HepG2 (cell line): Measurements from ENCODE around the gene AKT3. TPM values are rescaled to one million over a fixed set of nuclear protein-coding genes. Genes with fewer than 3 reads are reported as not detected.

Experiments
- ATAC-seq: fragments of 200-7000 bp; cut with Tn5 transposase; 3 replicates; pipeline ENCODE4 v1.9.1; 2020; ENCODE audit warnings: mild to moderate bottlenecking, moderate library complexity
- BruUV-seq: library from RNA; stranded (reverse); fragments of 400-500 nt; replicated peaks from 2 replicates; lab custom pipeline; 2021; lab: Mats Ljungman, UMichigan
- CTCF ChIA-PET: fragments of 300-600 bp; formaldehyde crosslinking; extraction: SDS; loops from one replicate; lab custom pipeline; 2021; ENCODE audit warnings: low total read pairs, inconsistent platforms, low intra/inter-chr PET ratio; lab: Yijun Ruan, JAX
- POLR2A ChIA-PET: fragments of 350-600 bp; sonication (Branson Sonifier 250); formaldehyde crosslinking; loops from one replicate; lab custom pipeline; 2020; ENCODE audit warnings: antibody characterized with exemption, inconsistent platforms; lab: Yijun Ruan, JAX
- DNase-seq: peaks from one replicate; pipeline ENCODE4 v3.0.0-alpha.2; 2015; ENCODE audit warnings: low spot score
- FAIRE-seq: peaks from 3 replicates; lab custom pipeline; 2011; peaks lifted over from hg19 to GRCh38; lab: Jason Lieb, UNC
- H2AFZ ChIP-seq: one replicate; pipeline ENCODE4 v1.6.1; 2011; ENCODE audit warnings: low read length, inconsistent platforms
- H3K27ac ChIP-seq: fragments of 300-600 bp; 3 replicates; pipeline ENCODE4 v1.8.0; 2011; ENCODE audit warnings: mixed run types, mild to moderate bottlenecking, mixed read lengths, low read length, inconsistent platforms; ENCODE audit not compliant: insufficient read depth; ENCODE audit errors: extremely low read length
- H3K27me3 ChIP-seq, 2 experiments: fragments of 200-600 bp in 1 of 2; 2 replicates in 1 of 2; 3 replicates in 1 of 2; pipeline versions ENCODE4 v1.6.0 to v1.8.0; 2011; ENCODE audit warnings: low read length in 2 of 2, mild to moderate bottlenecking in 2 of 2, moderate library complexity in 2 of 2, inconsistent platforms in 1 of 2; ENCODE audit not compliant: insufficient read depth in 2 of 2, control insufficient read depth in 1 of 2
- H3K36me3 ChIP-seq, 2 experiments: fragments of 200-600 bp in 1 of 2; replicated peaks in 1 of 2; 2 replicates in 1 of 2; 3 replicates in 1 of 2; pipeline versions ENCODE4 v1.5.1 to v1.8.0; 2011; ENCODE audit warnings: low read length in 2 of 2, inconsistent platforms in 1 of 2; ENCODE audit not compliant: insufficient read depth in 2 of 2, control insufficient read depth in 1 of 2
- H3K4me1 ChIP-seq: 2 replicates; pipeline ENCODE4 v1.5.1; 2012; ENCODE audit warnings: low read length, inconsistent platforms; ENCODE audit not compliant: insufficient read depth
- H3K4me2 ChIP-seq: 2 replicates; pipeline ENCODE4 v1.6.0; 2011; ENCODE audit warnings: low read depth, low read length, inconsistent platforms
- H3K4me3 ChIP-seq, 3 experiments: fragments of 200-600 bp in 1 of 3; sonication (generic), shearing (Covaris generic) in 1 of 3; replicated peaks in 1 of 3; 2 replicates each; pipeline ENCODE4 v1.5.1; 2011 to 2016; ENCODE audit warnings: low read length in 3 of 3, inconsistent platforms in 2 of 3, low read depth in 2 of 3, mild to moderate bottlenecking in 2 of 3, control low read depth in 1 of 3, mixed read lengths in 1 of 3; ENCODE audit not compliant: insufficient read depth in 1 of 3
- H3K79me2 ChIP-seq: one replicate; pipeline ENCODE4 v1.6.1; 2011; ENCODE audit warnings: low read length, inconsistent platforms; ENCODE audit not compliant: insufficient read depth
- H3K9ac ChIP-seq: 2 replicates; pipeline ENCODE4 v1.6.0; 2011; ENCODE audit warnings: mild to moderate bottlenecking, low read depth, low read length, inconsistent platforms; ENCODE audit not compliant: insufficient read depth
- H3K9me3 ChIP-seq: 2 replicates; pipeline ENCODE4 v1.5.1; 2012; ENCODE audit warnings: mild to moderate bottlenecking, low read length
- H4K20me1 ChIP-seq: 2 replicates; pipeline ENCODE4 v1.6.0; 2011; ENCODE audit warnings: inconsistent platforms, mild to moderate bottlenecking, low read length, moderate library complexity; ENCODE audit not compliant: insufficient read depth
- GTF2F1 ChIP-seq: fragments of 150-350 bp; IDR thresholded peaks from 2 replicates; pipeline ENCODE4 v1.6.1; 2014; ENCODE audit warnings: low read length
- HNF4A ChIP-seq: sonication (generic); formaldehyde crosslinking; IDR thresholded peaks from 2 replicates; pipeline ENCODE4 v1.4.0; 2020; ENCODE audit warnings: missing genetic modification reagents
- NAIF1 ChIP-seq: sonication (generic); formaldehyde crosslinking; IDR thresholded peaks from 2 replicates; pipeline ENCODE4 v1.5.0; 2020; ENCODE audit warnings: mild to moderate bottlenecking, missing genetic modification reagents, borderline replicate concordance
- SIN3A ChIP-seq: IDR thresholded peaks from 2 replicates; pipeline ENCODE4 v1.6.1; 2011; ENCODE audit warnings: low read depth, mild to moderate bottlenecking, control low read depth, low read length, borderline replicate concordance
- ZFP90 ChIP-seq: sonication (generic); formaldehyde crosslinking; IDR thresholded peaks from 2 replicates; pipeline ENCODE4 v1.8.0; 2022; ENCODE audit warnings: missing genetic modification reagents, mild to moderate bottlenecking, inconsistent platforms, borderline replicate concordance
- ZNF251 ChIP-seq: sonication (generic); formaldehyde crosslinking; IDR thresholded peaks from 2 replicates; pipeline ENCODE4 v1.9.0; 2021; ENCODE audit warnings: mild to moderate bottlenecking, missing genetic modification reagents
- ZNF484 ChIP-seq: sonication (generic); formaldehyde crosslinking; IDR thresholded peaks from 2 replicates; pipeline ENCODE4 v1.5.1; 2020; ENCODE audit warnings: mild to moderate bottlenecking, low read depth, missing genetic modification reagents, borderline replicate concordance
- ZNF547 ChIP-seq: sonication (generic); formaldehyde crosslinking; IDR thresholded peaks from 2 replicates; pipeline ENCODE4 v1.5.1; 2020; ENCODE audit warnings: mild to moderate bottlenecking, missing genetic modification reagents
- ZNF549 ChIP-seq: sonication (generic); formaldehyde crosslinking; IDR thresholded peaks from 2 replicates; pipeline ENCODE4 v1.5.0; 2020; ENCODE audit warnings: missing genetic modification reagents
- ZNF878 ChIP-seq: sonication (generic); formaldehyde crosslinking; IDR thresholded peaks from 2 replicates; pipeline ENCODE4 v1.8.1; 2023; ENCODE audit warnings: mild to moderate bottlenecking, missing genetic modification reagents, moderate library complexity
- ZZZ3 ChIP-seq: sonication (generic); formaldehyde crosslinking; IDR thresholded peaks from 2 replicates; pipeline ENCODE4 v1.4.0; 2020; ENCODE audit warnings: missing genetic modification reagents, mild to moderate bottlenecking, borderline replicate concordance
- WGBS: methylation state at CpG from one replicate; pipeline ENCODE4 v1.1.6; 2017; ENCODE audit warnings: low lambda C conversion rate; 5-methylcytosine and 5-hydroxymethylcytosine counted together
- in situ Hi-C: cut with HindIII; loops from 2 replicates; pipeline ENCODE4 v1.10.0; 2017; ENCODE audit warnings: low pct_unique_long_range_greater_than_20kb; ENCODE audit not compliant: extremely low pct_ligation_motif_present
- intact Hi-C: fragments of 100-400 bp; cut with micrococcal nuclease; formaldehyde crosslinking; loops from one replicate; pipeline ENCODE4 v1.10.0; 2022; ENCODE audit not compliant: unreplicated experiment
- polyA plus RNA-seq, 8 experiments: library from polyadenylated mRNA; depleted of rRNA in 3 of 8; stranded (reverse) in 7 of 8; unstranded in 1 of 8; fragments of >200 nt; fragmentation: Illumina TruSeq in 4 of 8; extraction: Trizol in 4 of 8; gene quantifications; 2 replicates each; pipeline versions ENCODE4 v1.2.1 to v1.2.3, GENCODE V29; 2011 to 2016; ENCODE audit warnings: low read depth in 4 of 8, missing spikeins in 1 of 8, mixed read lengths in 1 of 8; ENCODE audit not compliant: insufficient read depth in 1 of 8
- total RNA-seq, 5 experiments: library from RNA; depleted of rRNA; stranded (reverse); fragments of >200 nt; fragmentation: Illumina TruSeq; extraction: Trizol; gene quantifications; 2 replicates each; pipeline ENCODE4 v1.2.3, GENCODE V29; 2016; ENCODE audit warnings: low read depth in 1 of 5
- TF ChIP-seq, protein P1 (sequence below): IDR thresholded peaks from 2 replicates; pipeline ENCODE4 v1.6.1; 2016; ENCODE audit warnings: mild to moderate bottlenecking, missing biosample characterization, missing genetic modification reagents
- TF ChIP-seq, protein P2 (sequence below): sonication (generic); formaldehyde crosslinking; IDR thresholded peaks from 2 replicates; pipeline ENCODE4 v1.5.1; 2020; ENCODE audit warnings: missing genetic modification reagents, mild to moderate bottlenecking, borderline replicate concordance
- TF ChIP-seq, protein P3 (sequence below): sonication (generic); formaldehyde crosslinking; IDR thresholded peaks from 2 replicates; pipeline ENCODE4 v1.8.1; 2023; ENCODE audit warnings: mild to moderate bottlenecking, missing genetic modification reagents
- TF ChIP-seq, protein P4 (sequence below): sonication (generic); formaldehyde crosslinking; IDR thresholded peaks from 2 replicates; pipeline ENCODE4 v1.8.1; 2023; ENCODE audit warnings: mild to moderate bottlenecking, missing genetic modification reagents
- TF ChIP-seq, protein P5 (sequence below): sonication (generic); formaldehyde crosslinking; IDR thresholded peaks from 2 replicates; pipeline ENCODE4 v1.4.0; 2020; ENCODE audit warnings: low read depth, mild to moderate bottlenecking, missing genetic modification reagents

AKT3 gene
- total and polyA plus RNA-seq, 2 of the 13 experiments (the other 11 are each of a cell fraction or from before 2014, with no cell fraction given), result 0.07 TPM

DNA sequence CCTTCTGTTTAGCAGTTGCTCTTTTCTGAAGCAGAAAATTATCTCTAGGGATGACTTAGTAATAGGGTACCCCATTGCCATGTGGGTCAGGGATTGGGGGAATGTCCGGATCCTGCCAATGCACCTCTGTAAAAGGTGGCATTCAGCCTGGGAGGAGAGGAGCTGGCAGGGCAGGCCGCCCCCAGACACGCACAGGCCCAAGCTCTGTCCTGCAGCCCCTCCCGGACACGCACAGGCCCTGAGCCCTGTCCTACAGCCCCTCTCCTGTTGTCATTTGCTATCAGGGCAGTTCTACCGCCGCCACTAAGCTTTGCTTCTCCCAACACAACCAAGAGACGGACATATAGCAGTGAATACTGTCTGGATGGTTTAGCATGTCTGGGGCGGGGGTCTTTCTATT is 375.1 kb downstream of the AKT3 start (continued):
- TF ChIP-seq ZNF484 (CRISPR knock-in tag), result no peak
- no peak for TF ChIP-seq ZNF547 (CRISPR knock-in tag)
- no peak for TF ChIP-seq SIN3A
- TF ChIP-seq ZNF549 (CRISPR knock-in tag), result no peak

DNA sequence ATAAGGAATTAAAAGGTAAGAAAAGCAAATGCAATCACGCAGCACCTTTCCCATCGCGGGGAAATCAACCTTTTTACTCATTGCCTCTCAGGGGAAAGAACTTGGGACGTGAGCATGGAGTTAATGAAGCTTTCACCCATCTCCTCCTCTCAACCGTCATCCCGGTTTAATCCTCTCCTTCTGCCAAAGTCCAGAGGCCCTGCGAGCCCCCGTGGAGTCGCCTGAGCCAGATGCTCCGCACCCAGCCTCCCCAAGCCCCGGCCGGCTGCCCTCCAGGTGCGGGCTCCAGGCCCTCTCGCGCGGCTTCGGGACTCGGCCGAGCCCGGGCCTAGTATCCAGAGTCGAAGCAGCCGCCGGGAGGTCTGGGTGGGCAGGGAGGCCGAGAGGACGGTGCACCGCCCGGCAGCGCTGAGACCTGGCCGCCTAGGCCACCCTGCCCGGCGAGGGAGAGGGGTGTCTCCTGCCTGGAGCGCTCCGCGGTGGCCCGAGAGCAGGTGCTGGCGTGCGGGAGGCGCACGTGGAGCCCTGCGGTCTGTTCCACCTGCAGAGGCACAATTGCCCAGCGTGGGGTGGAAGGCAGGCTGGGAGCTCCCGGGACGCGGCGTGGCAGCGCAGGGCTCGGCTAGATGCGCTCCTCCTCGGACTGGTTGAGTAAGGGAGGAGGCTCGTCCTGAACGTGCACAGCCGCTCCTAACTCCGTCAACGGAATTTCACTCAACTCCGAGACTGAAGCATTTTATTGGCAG is 375.7 kb downstream of the AKT3 start:
- DNase-seq (no peak), FAIRE-seq (no peak), ATAC-seq (no peak)
- intact Hi-C loops (no loop called here), in situ Hi-C loops (no loop called here)
- no peaks in the 10 kb centered on the region for H3K79me2 ChIP-seq
- CTCF ChIA-PET, result no interaction called here
- H3K27me3 ChIP-seq, result no peaks in the 10 kb centered on the region; a peak in 1 of 5 replicates
- no peak overlapping the region for H3K27ac ChIP-seq
- H3K4me2 ChIP-seq, result no peak overlapping the region
- 96% methylated on average over 35 of the region's 55 CpGs for WGBS
- BruUV-seq, result no TSS peak
- no peaks in the 10 kb centered on the region for H4K20me1 ChIP-seq
- POLR2A ChIA-PET, result no interaction called here
- no peak overlapping the region for H2AFZ ChIP-seq
- H3K4me1 ChIP-seq, result no peaks in the 10 kb centered on the region
- H3K4me3 ChIP-seq, result no peak overlapping the region
- no peaks in the 10 kb centered on the region for H3K36me3 ChIP-seq
- no peaks in the 10 kb centered on the region for H3K9me3 ChIP-seq
- no peak overlapping the region for H3K9ac ChIP-seq
- TF ChIP-seq GTF2F1 (no peak), ZZZ3 (CRISPR knock-in tag) (no peak), ZNF251 (CRISPR knock-in tag) (no peak), SIN3A (no peak), ZFP90 (CRISPR knock-in tag) (no peak), ZNF878 (CRISPR knock-in tag) (no peak), NAIF1 (CRISPR knock-in tag) (no peak), HNF4A (CRISPR knock-in tag) (no peak)
- TF ChIP-seq, protein P1, sequence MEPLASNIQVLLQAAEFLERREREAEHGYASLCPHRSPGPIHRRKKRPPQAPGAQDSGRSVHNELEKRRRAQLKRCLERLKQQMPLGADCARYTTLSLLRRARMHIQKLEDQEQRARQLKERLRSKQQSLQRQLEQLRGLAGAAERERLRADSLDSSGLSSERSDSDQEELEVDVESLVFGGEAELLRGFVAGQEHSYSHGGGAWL (CRISPR knock-in tag), result no peak
- TF ChIP-seq, protein P2, sequence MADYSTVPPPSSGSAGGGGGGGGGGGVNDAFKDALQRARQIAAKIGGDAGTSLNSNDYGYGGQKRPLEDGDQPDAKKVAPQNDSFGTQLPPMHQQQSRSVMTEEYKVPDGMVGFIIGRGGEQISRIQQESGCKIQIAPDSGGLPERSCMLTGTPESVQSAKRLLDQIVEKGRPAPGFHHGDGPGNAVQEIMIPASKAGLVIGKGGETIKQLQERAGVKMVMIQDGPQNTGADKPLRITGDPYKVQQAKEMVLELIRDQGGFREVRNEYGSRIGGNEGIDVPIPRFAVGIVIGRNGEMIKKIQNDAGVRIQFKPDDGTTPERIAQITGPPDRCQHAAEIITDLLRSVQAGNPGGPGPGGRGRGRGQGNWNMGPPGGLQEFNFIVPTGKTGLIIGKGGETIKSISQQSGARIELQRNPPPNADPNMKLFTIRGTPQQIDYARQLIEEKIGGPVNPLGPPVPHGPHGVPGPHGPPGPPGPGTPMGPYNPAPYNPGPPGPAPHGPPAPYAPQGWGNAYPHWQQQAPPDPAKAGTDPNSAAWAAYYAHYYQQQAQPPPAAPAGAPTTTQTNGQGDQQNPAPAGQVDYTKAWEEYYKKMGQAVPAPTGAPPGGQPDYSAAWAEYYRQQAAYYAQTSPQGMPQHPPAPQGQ (CRISPR knock-in tag), result no peak
- TF ChIP-seq, protein P3, sequence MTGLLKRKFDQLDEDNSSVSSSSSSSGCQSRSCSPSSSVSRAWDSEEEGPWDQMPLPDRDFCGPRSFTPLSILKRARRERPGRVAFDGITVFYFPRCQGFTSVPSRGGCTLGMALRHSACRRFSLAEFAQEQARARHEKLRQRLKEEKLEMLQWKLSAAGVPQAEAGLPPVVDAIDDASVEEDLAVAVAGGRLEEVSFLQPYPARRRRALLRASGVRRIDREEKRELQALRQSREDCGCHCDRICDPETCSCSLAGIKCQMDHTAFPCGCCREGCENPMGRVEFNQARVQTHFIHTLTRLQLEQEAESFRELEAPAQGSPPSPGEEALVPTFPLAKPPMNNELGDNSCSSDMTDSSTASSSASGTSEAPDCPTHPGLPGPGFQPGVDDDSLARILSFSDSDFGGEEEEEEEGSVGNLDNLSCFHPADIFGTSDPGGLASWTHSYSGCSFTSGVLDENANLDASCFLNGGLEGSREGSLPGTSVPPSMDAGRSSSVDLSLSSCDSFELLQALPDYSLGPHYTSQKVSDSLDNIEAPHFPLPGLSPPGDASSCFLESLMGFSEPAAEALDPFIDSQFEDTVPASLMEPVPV, result no peak
- TF ChIP-seq, protein P4, sequence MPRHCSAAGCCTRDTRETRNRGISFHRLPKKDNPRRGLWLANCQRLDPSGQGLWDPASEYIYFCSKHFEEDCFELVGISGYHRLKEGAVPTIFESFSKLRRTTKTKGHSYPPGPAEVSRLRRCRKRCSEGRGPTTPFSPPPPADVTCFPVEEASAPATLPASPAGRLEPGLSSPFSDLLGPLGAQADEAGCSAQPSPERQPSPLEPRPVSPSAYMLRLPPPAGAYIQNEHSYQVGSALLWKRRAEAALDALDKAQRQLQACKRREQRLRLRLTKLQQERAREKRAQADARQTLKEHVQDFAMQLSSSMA, result no peak
- TF ChIP-seq, protein P5, sequence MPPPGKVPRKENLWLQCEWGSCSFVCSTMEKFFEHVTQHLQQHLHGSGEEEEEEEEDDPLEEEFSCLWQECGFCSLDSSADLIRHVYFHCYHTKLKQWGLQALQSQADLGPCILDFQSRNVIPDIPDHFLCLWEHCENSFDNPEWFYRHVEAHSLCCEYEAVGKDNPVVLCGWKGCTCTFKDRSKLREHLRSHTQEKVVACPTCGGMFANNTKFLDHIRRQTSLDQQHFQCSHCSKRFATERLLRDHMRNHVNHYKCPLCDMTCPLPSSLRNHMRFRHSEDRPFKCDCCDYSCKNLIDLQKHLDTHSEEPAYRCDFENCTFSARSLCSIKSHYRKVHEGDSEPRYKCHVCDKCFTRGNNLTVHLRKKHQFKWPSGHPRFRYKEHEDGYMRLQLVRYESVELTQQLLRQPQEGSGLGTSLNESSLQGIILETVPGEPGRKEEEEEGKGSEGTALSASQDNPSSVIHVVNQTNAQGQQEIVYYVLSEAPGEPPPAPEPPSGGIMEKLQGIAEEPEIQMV (CRISPR knock-in tag), result no peak
